Large intestine (tissue), 3 donors: ENCODE data around the gene WWOX. TPM values are rescaled to one million over a fixed set of nuclear protein-coding genes. Genes with fewer than 3 reads are reported as not detected.

Experiments
- DNase-seq, 2 donors: peaks; one replicate each; pipeline versions ENCODE4 v3.0.0 to v3.0.0-alpha.2; 2013
- H3K27ac ChIP-seq: one replicate; pipeline ENCODE4 v1.5.1; 2013; ENCODE audit warnings: low read length
- H3K27me3 ChIP-seq: 2 replicates; pipeline ENCODE4 v1.6.1; 2013; ENCODE audit warnings: low read length; ENCODE audit not compliant: control insufficient read depth, insufficient read depth
- H3K36me3 ChIP-seq: 2 replicates; pipeline ENCODE4 v1.6.1; 2013; ENCODE audit warnings: low read length; ENCODE audit not compliant: control insufficient read depth, insufficient read depth
- H3K4me1 ChIP-seq: one replicate; pipeline ENCODE4 v1.6.1; 2013; ENCODE audit warnings: low read length; ENCODE audit not compliant: control insufficient read depth, insufficient read depth
- H3K4me3 ChIP-seq: one replicate; pipeline ENCODE4 v1.5.1; 2013; ENCODE audit warnings: low read length
- H3K9me3 ChIP-seq: one replicate; pipeline ENCODE4 v1.6.1; 2013; ENCODE audit warnings: mild to moderate bottlenecking, low read depth, low read length, moderate library complexity; ENCODE audit not compliant: control insufficient read depth
- WGBS: methylation state at CpG from one replicate; pipeline ENCODE4 v1.1.5; 2013; ENCODE audit warnings: low lambda C conversion rate; ENCODE audit not compliant: insufficient coverage; 5-methylcytosine and 5-hydroxymethylcytosine counted together
- polyA plus RNA-seq: library from polyadenylated mRNA; unstranded; fragments of 120-200 nt; gene quantifications from one replicate; pipeline ENCODE4 v1.2.1, GENCODE V29; 2013

Gene WWOX
- polyA plus RNA-seq, 1 donor: 16.2 TPM

DNA sequence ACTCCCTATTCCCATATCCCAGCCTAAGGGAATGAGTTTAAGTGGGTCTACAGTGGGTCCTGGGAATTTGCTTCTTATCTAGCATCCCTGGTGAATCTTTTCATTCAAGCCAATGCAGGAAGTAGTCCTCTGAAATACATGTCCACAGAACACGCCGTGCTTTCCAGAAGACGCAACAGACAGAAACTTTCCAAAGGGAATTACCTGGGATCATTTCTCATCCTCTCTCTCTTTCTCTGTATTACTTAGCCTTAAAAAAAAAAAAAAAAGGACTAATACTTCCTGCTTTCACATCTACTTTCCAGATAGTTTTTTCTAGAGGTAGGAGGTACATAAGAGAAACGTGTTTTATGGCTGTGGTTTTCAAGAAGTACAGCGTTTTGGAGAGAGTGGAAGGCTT lies 1002.0 kb downstream of the WWOX start:
- Histone ChIP-seq H3K27me3 (no peaks in the 10 kb centered on the region), H3K36me3 (no peaks in the 10 kb centered on the region), H3K4me3 (no peak overlapping the region), H3K4me1 (no peaks in the 10 kb centered on the region), H3K27ac (no peak overlapping the region), H3K9me3 (no peaks in the 10 kb centered on the region)
- DNase-seq: no peak
- 30% methylated on average over 2 of the region's 5 CpGs for WGBS

DNA sequence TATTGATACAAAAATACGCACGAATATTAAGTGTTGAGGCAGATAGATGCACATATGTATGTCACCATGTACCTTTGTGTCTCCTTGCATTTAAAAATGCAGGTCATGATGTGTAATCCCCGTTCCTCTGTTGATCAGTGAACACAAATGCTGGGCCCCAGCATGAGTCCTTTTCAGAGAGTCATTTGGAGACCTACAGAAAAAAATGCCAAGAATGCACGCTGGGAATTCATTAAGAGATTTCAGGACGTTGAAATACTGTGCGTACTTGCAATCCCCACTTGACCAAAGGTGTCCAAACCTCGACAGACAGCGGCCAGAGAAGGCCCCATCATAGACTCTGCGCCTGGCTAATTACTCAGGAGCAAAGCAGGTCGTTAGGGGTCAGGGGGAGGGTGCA lies 1005.1 kb downstream of the WWOX start:
- WGBS: no CpG with 5 or more reads among the region's 10 CpGs
- no peak overlapping the region for H3K4me3 ChIP-seq
- H3K4me1 ChIP-seq: no peaks in the 10 kb centered on the region
- no peaks in the 10 kb centered on the region for H3K36me3 ChIP-seq
- H3K27me3 ChIP-seq: no peaks in the 10 kb centered on the region
- no peaks in the 10 kb centered on the region for H3K9me3 ChIP-seq
- no peak for DNase-seq
- H3K27ac ChIP-seq: no peak overlapping the region

DNA sequence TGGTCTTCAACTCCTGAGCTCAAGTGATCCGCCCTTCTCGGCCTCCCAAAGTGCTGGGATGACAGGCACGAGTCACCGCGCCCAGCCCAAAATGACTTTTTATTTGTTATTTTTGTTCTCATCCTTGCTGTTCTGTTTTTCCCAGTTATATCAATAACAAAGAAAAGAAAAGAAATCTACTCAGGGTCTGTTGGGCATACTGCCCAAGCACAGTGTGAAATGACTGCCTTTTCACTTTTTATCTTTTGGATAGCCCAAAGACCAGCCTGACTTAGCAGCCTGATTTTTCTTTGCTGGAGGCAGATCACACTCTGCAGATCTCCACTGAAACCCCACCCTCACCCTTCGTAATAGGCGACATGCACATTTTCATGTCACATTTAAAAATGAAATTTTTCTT lies 1007.8 kb downstream of the WWOX start:
- 94% methylated on average over 2 of the region's 7 CpGs for WGBS
- no peaks in the 10 kb centered on the region for H3K9me3 ChIP-seq
- no peak overlapping the region for H3K27ac ChIP-seq
- DNase-seq: no peak
- no peaks in the 10 kb centered on the region for H3K27me3 ChIP-seq
- no peaks in the 10 kb centered on the region for H3K36me3 ChIP-seq
- H3K4me1 ChIP-seq: no peaks in the 10 kb centered on the region
- H3K4me3 ChIP-seq: no peak overlapping the region

DNA sequence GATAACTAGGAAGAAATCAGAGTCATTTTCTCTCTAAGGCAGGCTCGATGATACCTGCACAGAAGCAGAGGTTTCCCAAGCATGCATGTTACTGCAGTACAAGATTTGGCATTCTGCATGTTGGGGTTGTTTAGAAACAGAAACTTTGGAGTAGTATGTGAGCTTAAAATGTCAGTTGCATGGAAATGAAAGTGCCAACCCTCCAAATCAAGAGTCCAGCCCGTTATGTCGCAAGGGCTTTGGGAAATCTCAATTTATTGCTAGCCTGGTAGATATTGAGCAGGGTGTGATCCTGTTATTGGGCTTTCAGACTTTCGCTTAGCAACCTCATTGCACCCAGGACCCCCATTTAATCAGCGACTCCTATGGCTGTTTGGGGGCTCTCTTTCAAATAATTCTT lies 1010.3 kb downstream of the WWOX start:
- Histone ChIP-seq H3K36me3 (no peaks in the 10 kb centered on the region), H3K27ac (no peak overlapping the region), H3K9me3 (no peaks in the 10 kb centered on the region), H3K27me3 (no peaks in the 10 kb centered on the region), H3K4me1 (no peaks in the 10 kb centered on the region), H3K4me3 (no peak overlapping the region)
- no peak for DNase-seq
- 80% methylated on average over 1 of the region's 5 CpGs for WGBS

DNA sequence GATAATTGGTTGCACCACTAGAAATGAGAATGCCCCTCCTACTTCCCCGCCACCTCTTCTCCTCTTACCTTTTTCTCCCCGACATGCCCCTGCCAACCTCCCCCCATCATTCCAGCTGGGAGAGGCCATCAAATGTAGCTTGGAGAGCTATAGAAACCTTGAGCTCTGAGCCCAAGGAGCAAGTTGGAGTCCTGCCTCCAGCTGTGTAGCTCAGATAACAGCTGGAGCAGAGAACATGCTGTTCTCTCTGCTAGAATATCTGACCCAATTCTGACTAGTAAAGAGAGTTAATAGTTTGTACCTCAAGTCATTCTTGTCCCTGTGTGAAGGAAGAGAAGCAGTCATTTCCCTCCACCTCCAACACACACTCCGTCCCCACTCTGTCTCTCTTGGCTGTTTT lies 1010.8 kb downstream of the WWOX start:
- H3K27me3 ChIP-seq: no peaks in the 10 kb centered on the region
- DNase-seq: no peak
- H3K36me3 ChIP-seq: no peaks in the 10 kb centered on the region
- H3K4me1 ChIP-seq: no peaks in the 10 kb centered on the region
- no peaks in the 10 kb centered on the region for H3K9me3 ChIP-seq
- no peak overlapping the region for H3K27ac ChIP-seq
- WGBS: no CpG with 5 or more reads among the region's 3 CpGs
- H3K4me3 ChIP-seq: no peak overlapping the region

DNA sequence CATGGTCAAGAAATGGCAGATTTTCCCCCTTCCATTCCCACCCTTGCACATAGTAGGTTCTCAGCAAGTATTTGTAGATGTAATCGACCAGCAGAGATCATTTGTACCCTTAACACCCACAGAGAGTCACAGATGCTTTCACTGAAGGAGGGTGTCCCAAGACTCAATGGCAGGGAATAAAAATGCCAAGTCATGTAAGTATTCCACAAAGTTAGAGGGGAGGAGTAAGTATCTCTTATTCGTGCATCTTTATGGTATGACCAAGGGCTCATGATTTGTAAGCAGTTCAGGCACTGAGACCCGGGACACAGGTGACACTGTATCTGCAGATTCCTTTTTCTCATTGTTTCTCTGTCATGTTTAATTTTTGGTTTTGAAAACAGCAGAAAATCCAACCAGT lies 1011.5 kb downstream of the WWOX start:
- Histone ChIP-seq H3K9me3 (no peaks in the 10 kb centered on the region), H3K27ac (no peak overlapping the region), H3K27me3 (no peaks in the 10 kb centered on the region), H3K4me3 (no peak overlapping the region), H3K36me3 (no peaks in the 10 kb centered on the region), H3K4me1 (no peaks in the 10 kb centered on the region)
- DNase-seq: no peak
- 100% methylated on average over 2 of the region's 3 CpGs for WGBS

DNA sequence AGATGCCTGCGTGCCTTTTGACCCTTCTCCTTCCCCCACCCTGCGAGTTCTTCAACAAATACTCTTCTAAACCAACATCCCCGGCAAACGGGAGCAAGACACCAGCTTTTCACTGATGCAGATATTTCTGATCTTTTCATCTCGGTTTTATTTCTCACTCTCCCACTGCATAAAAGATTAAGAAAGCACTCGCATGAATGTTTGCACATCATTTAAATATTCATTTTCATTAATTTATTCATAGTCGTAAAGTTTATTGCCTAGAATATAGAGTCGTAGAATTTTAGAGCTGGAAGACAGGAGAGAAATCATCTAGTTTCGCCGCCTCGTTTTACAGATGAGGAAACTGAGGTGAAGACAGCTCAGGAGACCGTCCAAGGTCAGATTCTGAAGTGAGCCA lies 1013.0 kb downstream of the WWOX start:
- no peaks in the 10 kb centered on the region for H3K4me1 ChIP-seq
- no peak overlapping the region for H3K27ac ChIP-seq
- no peaks in the 10 kb centered on the region for H3K36me3 ChIP-seq
- H3K9me3 ChIP-seq: no peaks in the 10 kb centered on the region
- DNase-seq: no peak
- no peaks in the 10 kb centered on the region for H3K27me3 ChIP-seq
- WGBS: 95% methylated on average over 3 of the region's 12 CpGs
- no peak overlapping the region for H3K4me3 ChIP-seq

DNA sequence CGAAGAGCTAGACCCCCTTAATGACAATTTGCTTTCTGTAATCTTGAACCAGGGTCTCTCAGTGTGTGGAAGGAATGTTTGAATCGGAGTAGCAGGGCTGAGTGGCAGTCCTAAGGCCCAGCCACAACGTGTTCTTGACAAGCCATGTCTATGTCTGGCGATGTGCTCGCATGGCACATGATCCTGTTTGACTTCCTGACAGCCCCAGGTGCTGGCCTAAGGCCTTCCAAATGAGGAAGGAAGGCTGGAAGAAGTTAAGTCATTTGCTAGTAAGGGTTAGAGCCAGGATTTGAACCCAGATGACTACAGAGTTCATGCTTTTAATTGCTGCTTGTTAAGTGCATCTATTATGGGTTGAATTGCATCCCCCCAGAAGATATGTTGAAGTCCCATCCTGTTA lies 1014.4 kb downstream of the WWOX start:
- Histone ChIP-seq H3K27me3 (no peaks in the 10 kb centered on the region), H3K4me3 (no peak overlapping the region), H3K27ac (no peak overlapping the region), H3K36me3 (no peaks in the 10 kb centered on the region), H3K4me1 (no peaks in the 10 kb centered on the region), H3K9me3 (no peaks in the 10 kb centered on the region)
- DNase-seq: no peak
- WGBS: no CpG with 5 or more reads among the region's 5 CpGs

DNA sequence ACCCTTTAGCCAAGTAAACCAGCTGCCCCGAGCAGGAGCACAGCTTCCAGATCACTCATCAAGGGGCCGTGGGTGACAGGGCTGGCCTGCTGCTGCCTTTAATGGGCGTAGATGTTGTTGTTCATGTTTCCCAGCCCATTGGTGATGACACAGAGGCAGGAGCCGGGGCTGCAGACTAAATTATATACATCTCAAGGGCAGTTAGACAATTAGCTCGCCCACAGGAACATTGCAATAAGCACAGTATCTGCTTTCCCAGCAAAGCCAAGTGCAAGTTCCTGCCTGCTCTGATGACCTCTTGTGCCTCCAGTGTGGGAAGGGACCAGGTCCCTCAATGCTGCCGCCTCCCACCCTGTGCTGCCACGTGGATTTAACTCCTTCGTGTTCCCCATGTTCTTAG lies 1015.3 kb downstream of the WWOX start:
- DNase-seq: no peak
- Histone ChIP-seq H3K27ac (no peak overlapping the region), H3K9me3 (no peaks in the 10 kb centered on the region), H3K4me1 (no peaks in the 10 kb centered on the region), H3K36me3 (no peaks in the 10 kb centered on the region), H3K4me3 (no peak overlapping the region), H3K27me3 (no peaks in the 10 kb centered on the region)
- WGBS: no CpG with 5 or more reads among the region's 8 CpGs

DNA sequence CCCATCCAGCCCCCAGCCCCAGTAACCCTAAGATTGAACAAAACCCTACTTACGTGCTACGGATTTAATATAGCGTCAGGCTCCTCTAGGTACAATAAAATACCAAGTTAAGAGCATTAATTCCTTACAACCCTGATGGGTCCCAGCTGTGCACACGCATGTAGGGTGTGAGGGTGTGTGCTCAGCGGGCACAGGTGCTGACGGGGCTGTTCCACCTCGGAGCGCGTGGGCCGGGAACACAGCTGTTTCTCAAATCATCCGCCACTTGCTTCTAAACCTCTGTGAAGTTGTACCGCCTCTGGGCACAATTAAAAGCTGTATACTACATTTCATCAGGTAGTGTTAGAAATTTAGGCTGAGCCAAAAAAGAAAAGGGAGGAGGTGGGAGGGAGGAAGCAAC lies 1022.5 kb downstream of the WWOX start:
- no peaks in the 10 kb centered on the region for H3K36me3 ChIP-seq
- H3K4me1 ChIP-seq: no peaks in the 10 kb centered on the region
- no peaks in the 10 kb centered on the region for H3K9me3 ChIP-seq
- no CpG with 5 or more reads among the region's 12 CpGs for WGBS
- no peak overlapping the region for H3K27ac ChIP-seq
- DNase-seq: no peak
- H3K27me3 ChIP-seq: no peaks in the 10 kb centered on the region
- no peak overlapping the region for H3K4me3 ChIP-seq

DNA sequence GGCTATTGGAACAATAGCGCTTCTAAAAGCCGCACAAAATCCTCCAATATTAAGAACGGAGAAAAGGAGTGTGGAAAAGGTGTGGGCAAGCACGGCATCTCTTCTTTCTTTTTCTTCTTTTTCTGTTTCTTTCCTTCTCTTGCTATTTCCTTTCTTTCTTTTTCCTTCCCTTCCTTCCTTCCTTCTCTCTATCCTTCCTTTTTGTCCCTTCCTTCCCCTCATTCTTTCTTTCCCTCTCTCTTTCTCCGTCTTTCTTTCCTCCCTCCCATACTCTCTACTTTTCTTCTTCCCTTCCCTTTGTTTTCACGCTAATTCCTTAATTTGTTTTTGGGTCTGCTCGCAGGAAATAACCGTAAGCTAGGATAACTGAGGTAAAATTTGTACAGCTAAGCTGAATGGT lies 1022.9 kb downstream of the WWOX start:
- no peaks in the 10 kb centered on the region for H3K9me3 ChIP-seq
- no peak overlapping the region for H3K4me3 ChIP-seq
- WGBS: 100% methylated on average over 5 of the region's 8 CpGs
- no peak overlapping the region for H3K27ac ChIP-seq
- no peaks in the 10 kb centered on the region for H3K4me1 ChIP-seq
- DNase-seq: no peak
- no peaks in the 10 kb centered on the region for H3K36me3 ChIP-seq
- H3K27me3 ChIP-seq: no peaks in the 10 kb centered on the region
